ENCODE measurements around the gene TRPM4. TPM values are rescaled to one million over a fixed set of nuclear protein-coding genes. Genes with fewer than 3 reads are reported as not detected.
"Not testable (repeated sequence)": the region's sequence is repeated elsewhere in the genome, so short reads cannot be mapped to it uniquely, and the experiment has no call there.

Gene TRPM4
- total RNA-seq, 2 experiments from 2014 or later = 0.40 to 0.54 TPM

- ATAC-seq (peak; percentile 71), DNase-seq (peak; percentile 36)
- ChIA-PET CTCF (interaction anchor here (1.2 to 3.6 kb wide), 6 partner anchors 8 to 103 kb away, joined by 4 to 24 read pairs (median 17); partner anchors contain the start of gene LIN7B), POLR2A (no interaction called here)
- TF ChIP-seq CTCF (IDR thresholded peaks at IDR 0.05) = no peak
- intact Hi-C loops (cut with micrococcal nuclease) = no loop called here
- no peak overlapping the region for H3K4me3 Mint-ChIP-seq
- no peaks in the 10 kb centered on the region for H3K9me3 Mint-ChIP-seq
- H3K27me3 Mint-ChIP-seq = no peaks in the 10 kb centered on the region
- peaks cover 2% of the 10 kb centered on the region for H3K4me1 Mint-ChIP-seq (ENCODE audit: low read depth)
- H3K27ac Mint-ChIP-seq = no peak overlapping the region
- no peaks in the 10 kb centered on the region for H3K36me3 Mint-ChIP-seq (ENCODE audit: low read depth)
These were observed 42.8 kb downstream of the TRPM4 start for GRCh38 chr19:49200238-49200862.

- H3K9me3 Mint-ChIP-seq = no peaks in the 10 kb centered on the region
- peaks cover 2% of the 10 kb centered on the region for H3K4me1 Mint-ChIP-seq (ENCODE audit: low read depth)
- no peak for TF ChIP-seq CTCF (IDR thresholded peaks at IDR 0.05)
- no peak overlapping the region for H3K27ac Mint-ChIP-seq
- POLR2A ChIA-PET = no interaction called here
- no peaks in the 10 kb centered on the region for H3K36me3 Mint-ChIP-seq (ENCODE audit: low read depth)
- H3K4me3 Mint-ChIP-seq = no peak overlapping the region
- DNase-seq (no peak), ATAC-seq (no peak)
- no peaks in the 10 kb centered on the region for H3K27me3 Mint-ChIP-seq
- CTCF ChIA-PET = interaction anchor here (0.7 kb wide), 1 partner anchor 10 kb away, joined by 3 read pairs; no protein-coding TSS in a partner anchor
- intact Hi-C loops (cut with micrococcal nuclease) = no loop called here
These were observed 43.5 kb downstream of the TRPM4 start for GRCh38 chr19:49201042-49201441.

GRCh38 chr19:49205114-49205513 lies 47.5 kb downstream of the TRPM4 start:
- H3K4me1 Mint-ChIP-seq (ENCODE audit: low read depth) = peaks cover 6% of the 10 kb centered on the region
- ATAC-seq (no peak), DNase-seq (no peak)
- no peaks in the 10 kb centered on the region for H3K36me3 Mint-ChIP-seq (ENCODE audit: low read depth)
- CTCF ChIA-PET = no interaction called here
- H3K27me3 Mint-ChIP-seq = no peaks in the 10 kb centered on the region
- intact Hi-C loops (cut with micrococcal nuclease) = no loop called here
- H3K4me3 Mint-ChIP-seq = no peak overlapping the region
- no peak for TF ChIP-seq CTCF (IDR thresholded peaks at IDR 0.05)
- POLR2A ChIA-PET = no interaction called here
- no peak overlapping the region for H3K27ac Mint-ChIP-seq
- H3K9me3 Mint-ChIP-seq = no peaks in the 10 kb centered on the region

- H3K27me3 Mint-ChIP-seq; ATAC-seq; H3K4me3 Mint-ChIP-seq; H3K36me3 Mint-ChIP-seq (ENCODE audit: low read depth); intact Hi-C loops (cut with micrococcal nuclease); H3K9me3 Mint-ChIP-seq; DNase-seq; H3K27ac Mint-ChIP-seq: not testable (repeated sequence)
- ChIA-PET POLR2A (interaction anchor here (0.6 kb wide), 1 partner anchor 10 kb away, joined by 3 read pairs; no protein-coding TSS in a partner anchor), CTCF (interaction anchor here (1.2 to 3.5 kb wide), 3 partner anchors 10 to 115 kb away, joined by 3 to 22 read pairs (median 3); no protein-coding TSS in a partner anchor)
- H3K4me1 Mint-ChIP-seq (ENCODE audit: low read depth) = peaks cover 15% of the 10 kb centered on the region
These were observed 51.9 kb downstream of the TRPM4 start for GRCh38 chr19:49209502-49209901.

GRCh38 chr19:49210108-49210900 lies 52.7 kb downstream of the TRPM4 start:
- intact Hi-C loops (cut with micrococcal nuclease) = no loop called here
- CTCF ChIA-PET = interaction anchor here (0.6 to 1.4 kb wide), 5 partner anchors 9 to 112 kb away, joined by 3 to 9 read pairs (median 3); no protein-coding TSS in a partner anchor
- ATAC-seq (peak; percentile 95), DNase-seq (peak; percentile 64)
- no peaks in the 10 kb centered on the region for H3K36me3 Mint-ChIP-seq (ENCODE audit: low read depth)
- POLR2A ChIA-PET = interaction anchor here (0.6 kb wide), 1 partner anchor 130 kb away, joined by 3 read pairs; no protein-coding TSS in a partner anchor
- no peak overlapping the region for H3K27ac Mint-ChIP-seq
- TF ChIP-seq CTCF (IDR thresholded peaks at IDR 0.05) = peak; percentile 16
- peaks cover 2% of the 10 kb centered on the region for H3K27me3 Mint-ChIP-seq
- H3K4me1 Mint-ChIP-seq (ENCODE audit: low read depth) = peaks cover 15% of the 10 kb centered on the region
- H3K9me3 Mint-ChIP-seq = no peaks in the 10 kb centered on the region
- H3K4me3 Mint-ChIP-seq = peak overlapping the region; percentile 41
